Peyer's patch (tissue), 4 donors: ENCODE results near the gene AKT3. TPM values are rescaled to one million over a fixed set of nuclear protein-coding genes. Genes with fewer than 3 reads are reported as not detected.

Experiments used
- DNase-seq, 3 donors: peaks; one replicate each; pipeline ENCODE4 v3.0.0-alpha.2; 2017 to 2019
- H3K27ac ChIP-seq, 4 donors: fragments of 200-600 bp; sonication (generic); one replicate each; pipeline ENCODE4 v1.5.1; 2016 to 2019
- H3K27me3 ChIP-seq, 2 donors: fragments of 200-600 bp; sonication (generic); one replicate each; pipeline ENCODE4 v1.5.1; 2019
- H3K36me3 ChIP-seq, 3 donors: fragments of 200-600 bp; sonication (generic); one replicate each; pipeline ENCODE4 v1.5.1; 2016 to 2019
- H3K4me1 ChIP-seq, 4 donors: fragments of 200-600 bp; sonication (generic); one replicate each; pipeline ENCODE4 v1.5.1; 2016 to 2019
- H3K4me3 ChIP-seq, 4 donors: fragments of 200-600 bp; sonication (generic); 1 replicate in 3 of 4; 2 replicates in 1 of 4; pipeline ENCODE4 v1.5.1; 2016 to 2019; ENCODE audit warnings: mild to moderate bottlenecking in 1 of 4
- H3K9me3 ChIP-seq, 4 donors: fragments of 200-600 bp; sonication (generic); one replicate each; pipeline ENCODE4 v1.5.1; 2016 to 2019; ENCODE audit warnings: mild to moderate bottlenecking in 1 of 4
- CTCF ChIP-seq, 6 experiments: fragments of 450-650 bp in 4 of 6; fragments of 200-600 bp in 2 of 6; sonication (generic) in 1 of 6; IDR thresholded peaks; one replicate each; pipeline ENCODE4 v1.5.1; 2017 to 2019; ENCODE audit warnings: antibody characterized with exemption in 6 of 6, mild to moderate bottlenecking in 3 of 6, moderate library complexity in 1 of 6
- POLR2A ChIP-seq, 2 donors: fragments of 450-650 bp; IDR thresholded peaks; one replicate each; pipeline ENCODE4 v1.5.1; 2017; ENCODE audit warnings: antibody characterized with exemption in 2 of 2, mild to moderate bottlenecking in 2 of 2, moderate library complexity in 2 of 2
- total RNA-seq, 4 donors: library from RNA; depleted of rRNA; stranded (reverse); fragments of >200 nt; gene quantifications; one replicate each; pipeline ENCODE4 v1.1.0, GENCODE V29; 2016

The AKT3 gene
- total RNA-seq: 10 to 100 TPM in 3 of 4 donors, 1 to 10 TPM in 1; 4.4 to 71.8 (median 15.2) TPM

- no peaks in the 10 kb centered on the region for H3K9me3 ChIP-seq
- DNase-seq: peak; percentile 75 to 91 (median 81)
- no peaks in the 10 kb centered on the region for H3K4me1 ChIP-seq
- peak within 1 kb of the TSS; percentile 75 to 96 (median 79) for H3K4me3 ChIP-seq
- H3K27me3 ChIP-seq: peaks cover 0 to 6% of the 10 kb centered on the region in 2 donors
- TF ChIP-seq CTCF (IDR thresholded peaks at IDR 0.05): no peak
- no peak for TF ChIP-seq POLR2A (IDR thresholded peaks at IDR 0.05)
- no peaks in the 10 kb centered on the region for H3K36me3 ChIP-seq
- H3K27ac ChIP-seq: peak within 1 kb of the TSS; percentile 94 to 98 (median 98)
Observed at GRCh38 chr1:243850202-243850451, at the start of gene AKT3. Gene AKT3, minus strand, starts transcription at chr1:243850243. Its CDS starts 7,073 bp downstream, at chr1:243843170.

- Histone ChIP-seq H3K27ac (no peak overlapping the region), H3K36me3 (no peaks in the 10 kb centered on the region), H3K27me3 (no peaks in the 10 kb centered on the region), H3K4me3 (no peak overlapping the region), H3K4me1 (no peaks in the 10 kb centered on the region), H3K9me3 (no peaks in the 10 kb centered on the region)
- no peak for DNase-seq
- no peak for TF ChIP-seq CTCF (IDR thresholded peaks at IDR 0.05)
- TF ChIP-seq POLR2A (IDR thresholded peaks at IDR 0.05): no peak
Observed at GRCh38 chr1:243898278-243898677, 48.2 kb upstream of the AKT3 start.

- H3K27me3 ChIP-seq: no peaks in the 10 kb centered on the region
- no peak overlapping the region for H3K4me3 ChIP-seq
- no peaks in the 10 kb centered on the region for H3K9me3 ChIP-seq
- no peak for TF ChIP-seq POLR2A (IDR thresholded peaks at IDR 0.05)
- TF ChIP-seq CTCF (IDR thresholded peaks at IDR 0.05): no peak
- H3K4me1 ChIP-seq: no peaks in the 10 kb centered on the region
- H3K36me3 ChIP-seq: no peaks in the 10 kb centered on the region
- no peak overlapping the region for H3K27ac ChIP-seq
- DNase-seq: no peak
Observed at GRCh38 chr1:243896313-243896712, 46.3 kb upstream of the AKT3 start.

GRCh38 chr1:243892456-243892855, 42.4 kb upstream of the AKT3 start:
- no peak for DNase-seq
- Histone ChIP-seq H3K4me1 (no peaks in the 10 kb centered on the region), H3K4me3 (no peak overlapping the region), H3K36me3 (no peaks in the 10 kb centered on the region), H3K27me3 (no peaks in the 10 kb centered on the region), H3K27ac (no peak overlapping the region), H3K9me3 (no peaks in the 10 kb centered on the region)
- TF ChIP-seq CTCF (IDR thresholded peaks at IDR 0.05): no peak
- TF ChIP-seq POLR2A (IDR thresholded peaks at IDR 0.05): no peak

GRCh38 chr1:243890576-243890975, 40.5 kb upstream of the AKT3 start:
- Histone ChIP-seq H3K4me3 (no peak overlapping the region), H3K27ac (no peak overlapping the region), H3K9me3 (no peaks in the 10 kb centered on the region), H3K27me3 (no peaks in the 10 kb centered on the region), H3K4me1 (no peaks in the 10 kb centered on the region), H3K36me3 (no peaks in the 10 kb centered on the region)
- DNase-seq: no peak
- no peak for TF ChIP-seq CTCF (IDR thresholded peaks at IDR 0.05)
- no peak for TF ChIP-seq POLR2A (IDR thresholded peaks at IDR 0.05)

GRCh38 chr1:243885806-243886205, 35.8 kb upstream of the AKT3 start:
- no peaks in the 10 kb centered on the region for H3K36me3 ChIP-seq
- H3K4me3 ChIP-seq: no peak overlapping the region
- DNase-seq: no peak
- TF ChIP-seq POLR2A (IDR thresholded peaks at IDR 0.05) (no peak), CTCF (IDR thresholded peaks at IDR 0.05) (no peak)
- H3K27ac ChIP-seq: no peak overlapping the region
- H3K27me3 ChIP-seq: no peaks in the 10 kb centered on the region
- no peaks in the 10 kb centered on the region for H3K4me1 ChIP-seq
- H3K9me3 ChIP-seq: no peaks in the 10 kb centered on the region
